OCI-M2 (cell line): ENCODE data around the gene CORO2B.
"Not testable (repeated sequence)": the region's sequence is repeated elsewhere in the genome, so short reads cannot be mapped to it uniquely, and the experiment has no call there.

ENCODE experiments used
- DNase-seq: peaks from one replicate; lab custom pipeline; 2025; ENCODE audit not compliant: unreplicated experiment; lab: John Stamatoyannopoulos, UW

The CORO2B gene

GRCh38 chr15:68604840-68605478, 26.2 kb downstream of the CORO2B start:
- not testable (repeated sequence) for DNase-seq

GRCh38 chr15:68606375-68606774, 27.6 kb downstream of the CORO2B start:
- DNase-seq: no peak

- DNase-seq: no peak
Observed at GRCh38 chr15:68608206-68608843, 29.5 kb downstream of the CORO2B start.

GRCh38 chr15:68608844-68609232, 30.0 kb downstream of the CORO2B start:
- no peak for DNase-seq

GRCh38 chr15:68609629-68610028, 30.8 kb downstream of the CORO2B start:
- no peak for DNase-seq

GRCh38 chr15:68610825-68611224, 32.0 kb downstream of the CORO2B start:
- no peak for DNase-seq

GRCh38 chr15:68612503-68612902, 33.7 kb downstream of the CORO2B start:
- no peak for DNase-seq

- DNase-seq: no peak
Observed at GRCh38 chr15:68612979-68613740, 34.4 kb downstream of the CORO2B start.

- DNase-seq: no peak
Observed at GRCh38 chr15:68614286-68615035, 35.7 kb downstream of the CORO2B start.

- DNase-seq: no peak
Observed at GRCh38 chr15:68615301-68615700, 36.5 kb downstream of the CORO2B start.

GRCh38 chr15:68615811-68616210, 37.0 kb downstream of the CORO2B start:
- DNase-seq: no peak

- no peak for DNase-seq
Observed at GRCh38 chr15:68616397-68616796, 37.6 kb downstream of the CORO2B start.

GRCh38 chr15:68617001-68617400, 38.2 kb downstream of the CORO2B start:
- DNase-seq: no peak

- no peak for DNase-seq
Observed at GRCh38 chr15:68617777-68618176, 39.0 kb downstream of the CORO2B start.

- no peak for DNase-seq
Observed at GRCh38 chr15:68618394-68618793, 39.6 kb downstream of the CORO2B start.

GRCh38 chr15:68618908-68619698, 40.3 kb downstream of the CORO2B start:
- DNase-seq: no peak

GRCh38 chr15:68620721-68621527, 42.1 kb downstream of the CORO2B start:
- DNase-seq: no peak

GRCh38 chr15:68621535-68621934, 42.7 kb downstream of the CORO2B start:
- DNase-seq: no peak

- DNase-seq: no peak
Observed at GRCh38 chr15:68623301-68623892, 44.6 kb downstream of the CORO2B start.
